DOHH2 (cell line): ENCODE results near the gene SRGAP3.

Experiments used
- H3F3A ChIP-seq: fragments of 200-600 bp; sonication (generic), shearing (Covaris generic); 2 replicates; pipeline ENCODE4 v1.6.0; 2016; ENCODE audit warnings: antibody characterized with exemption, mild to moderate bottlenecking; ENCODE audit not compliant: control insufficient read depth, insufficient read depth
- H3K27ac ChIP-seq: fragments of 200-600 bp; sonication (generic); 2 replicates; pipeline ENCODE4 v1.5.1; 2014; ENCODE audit warnings: low read depth, mild to moderate bottlenecking, low read length, moderate library complexity
- H3K27me3 ChIP-seq: fragments of 200-600 bp; sonication (generic); 2 replicates; pipeline ENCODE4 v1.6.1; 2014; ENCODE audit warnings: mild to moderate bottlenecking, low read length, mixed read lengths; ENCODE audit not compliant: control insufficient read depth
- H3K36me3 ChIP-seq: fragments of 200-600 bp; sonication (generic); 2 replicates; pipeline ENCODE4 v1.6.1; 2014; ENCODE audit warnings: mild to moderate bottlenecking, low read length, moderate library complexity, mixed read lengths; ENCODE audit not compliant: control insufficient read depth
- H3K4me1 ChIP-seq: fragments of 200-600 bp; sonication (generic); 2 replicates; pipeline ENCODE4 v1.6.1; 2014; ENCODE audit warnings: mild to moderate bottlenecking, low read length, mixed read lengths; ENCODE audit not compliant: control insufficient read depth
- H3K4me2 ChIP-seq: fragments of 200-600 bp; sonication (generic); 2 replicates; pipeline ENCODE4 v1.6.0; 2014; ENCODE audit warnings: mild to moderate bottlenecking, low read length, moderate library complexity
- H3K4me3 ChIP-seq: fragments of 200-600 bp; sonication (generic); 2 replicates; pipeline ENCODE4 v1.5.1; 2014; ENCODE audit warnings: mild to moderate bottlenecking, low read length, mixed read lengths
- H3K79me2 ChIP-seq: fragments of 200-600 bp; sonication (generic); 2 replicates; pipeline ENCODE4 v1.6.1; 2014; ENCODE audit warnings: mild to moderate bottlenecking, low read length, mixed read lengths; ENCODE audit not compliant: control insufficient read depth
- H3K9me2 ChIP-seq: fragments of 200-600 bp; sonication (generic); replicated peaks from 2 replicates; pipeline ENCODE4 v1.6.1; 2014; ENCODE audit warnings: mild to moderate bottlenecking, low read length, mixed read lengths; ENCODE audit not compliant: control insufficient read depth
- H3K9me3 ChIP-seq: fragments of 200-600 bp; sonication (generic); 2 replicates; pipeline ENCODE4 v1.6.1; 2014; ENCODE audit warnings: antibody characterized with exemption, low read length, mixed read lengths; ENCODE audit not compliant: control insufficient read depth, insufficient read depth
- H4K20me1 ChIP-seq: fragments of 200-600 bp; sonication (generic); 2 replicates; pipeline ENCODE4 v1.6.0; 2014; ENCODE audit warnings: low read depth, mild to moderate bottlenecking, antibody characterized with exemption, low read length, moderate library complexity; ENCODE audit not compliant: control insufficient read depth, insufficient read depth
- EZH2phosphoT487 ChIP-seq: fragments of 200-600 bp; sonication (generic); IDR thresholded peaks from 2 replicates; pipeline ENCODE4 v1.6.1; 2017; ENCODE audit warnings: borderline replicate concordance, mild to moderate bottlenecking, antibody characterized with exemption, low read length, moderate library complexity, mixed read lengths
- TF ChIP-seq, protein P1 (sequence below): fragments of 200-600 bp; sonication (generic); IDR thresholded peaks from one replicate; pipeline ENCODE4 v1.5.1; 2014; ENCODE audit warnings: antibody characterized with exemption, mild to moderate bottlenecking, low read depth, low read length; ENCODE audit not compliant: poor library complexity, severe bottlenecking

The SRGAP3 gene

DNA sequence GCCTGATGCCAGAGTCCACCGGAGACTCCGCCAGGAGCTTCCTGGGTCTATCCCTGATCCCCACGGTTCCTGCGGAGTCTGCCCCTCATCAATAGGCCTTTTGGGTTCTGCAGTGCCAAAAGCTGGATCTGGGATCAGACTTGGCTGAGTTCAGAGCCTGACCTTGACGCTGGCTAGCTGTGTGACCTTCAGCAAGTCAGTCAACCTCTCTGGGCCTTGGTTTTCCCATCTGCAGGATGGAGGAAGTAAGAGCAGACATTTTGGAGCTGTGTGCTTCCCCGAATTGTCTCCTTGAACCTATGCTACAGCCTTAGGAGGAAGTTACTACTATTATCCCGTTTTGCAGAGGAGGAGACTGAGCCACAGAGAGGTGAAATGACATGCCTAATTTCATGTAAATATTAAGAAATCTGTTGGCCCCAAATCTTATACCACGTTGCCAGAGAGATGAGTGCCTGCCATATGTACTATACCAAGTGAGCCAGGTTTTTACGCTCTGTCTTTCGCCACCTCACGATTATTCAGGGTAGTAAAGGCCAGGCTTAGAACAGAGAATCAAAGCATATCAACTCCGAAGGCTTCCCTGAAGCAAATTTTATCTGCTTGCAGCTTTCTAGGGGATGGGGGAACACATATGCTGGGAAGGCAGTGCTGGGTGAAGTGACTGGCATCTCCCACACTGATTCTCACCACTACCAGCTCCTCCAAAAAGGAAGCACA, 112.5 kb downstream of the SRGAP3 start:
- TF ChIP-seq, protein P1, sequence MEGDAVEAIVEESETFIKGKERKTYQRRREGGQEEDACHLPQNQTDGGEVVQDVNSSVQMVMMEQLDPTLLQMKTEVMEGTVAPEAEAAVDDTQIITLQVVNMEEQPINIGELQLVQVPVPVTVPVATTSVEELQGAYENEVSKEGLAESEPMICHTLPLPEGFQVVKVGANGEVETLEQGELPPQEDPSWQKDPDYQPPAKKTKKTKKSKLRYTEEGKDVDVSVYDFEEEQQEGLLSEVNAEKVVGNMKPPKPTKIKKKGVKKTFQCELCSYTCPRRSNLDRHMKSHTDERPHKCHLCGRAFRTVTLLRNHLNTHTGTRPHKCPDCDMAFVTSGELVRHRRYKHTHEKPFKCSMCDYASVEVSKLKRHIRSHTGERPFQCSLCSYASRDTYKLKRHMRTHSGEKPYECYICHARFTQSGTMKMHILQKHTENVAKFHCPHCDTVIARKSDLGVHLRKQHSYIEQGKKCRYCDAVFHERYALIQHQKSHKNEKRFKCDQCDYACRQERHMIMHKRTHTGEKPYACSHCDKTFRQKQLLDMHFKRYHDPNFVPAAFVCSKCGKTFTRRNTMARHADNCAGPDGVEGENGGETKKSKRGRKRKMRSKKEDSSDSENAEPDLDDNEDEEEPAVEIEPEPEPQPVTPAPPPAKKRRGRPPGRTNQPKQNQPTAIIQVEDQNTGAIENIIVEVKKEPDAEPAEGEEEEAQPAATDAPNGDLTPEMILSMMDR = no peak
- TF ChIP-seq EZH2phosphoT487 = no peak
- no peak overlapping the region for H3K4me2 ChIP-seq
- H3K27ac ChIP-seq = no peak overlapping the region
- H3K9me3 ChIP-seq = no peaks in the 10 kb centered on the region
- no peaks in the 10 kb centered on the region for H3K79me2 ChIP-seq
- H3K4me1 ChIP-seq = no peaks in the 10 kb centered on the region
- H4K20me1 ChIP-seq = no peaks in the 10 kb centered on the region
- peaks cover 3% of the 10 kb centered on the region; the same call in 1 of the 2 replicates for H3K27me3 ChIP-seq
- no peaks in the 10 kb centered on the region for H3F3A ChIP-seq
- H3K4me3 ChIP-seq = no peak overlapping the region
- H3K36me3 ChIP-seq = no peaks in the 10 kb centered on the region
- H3K9me2 ChIP-seq = no peaks in the 10 kb centered on the region

DNA sequence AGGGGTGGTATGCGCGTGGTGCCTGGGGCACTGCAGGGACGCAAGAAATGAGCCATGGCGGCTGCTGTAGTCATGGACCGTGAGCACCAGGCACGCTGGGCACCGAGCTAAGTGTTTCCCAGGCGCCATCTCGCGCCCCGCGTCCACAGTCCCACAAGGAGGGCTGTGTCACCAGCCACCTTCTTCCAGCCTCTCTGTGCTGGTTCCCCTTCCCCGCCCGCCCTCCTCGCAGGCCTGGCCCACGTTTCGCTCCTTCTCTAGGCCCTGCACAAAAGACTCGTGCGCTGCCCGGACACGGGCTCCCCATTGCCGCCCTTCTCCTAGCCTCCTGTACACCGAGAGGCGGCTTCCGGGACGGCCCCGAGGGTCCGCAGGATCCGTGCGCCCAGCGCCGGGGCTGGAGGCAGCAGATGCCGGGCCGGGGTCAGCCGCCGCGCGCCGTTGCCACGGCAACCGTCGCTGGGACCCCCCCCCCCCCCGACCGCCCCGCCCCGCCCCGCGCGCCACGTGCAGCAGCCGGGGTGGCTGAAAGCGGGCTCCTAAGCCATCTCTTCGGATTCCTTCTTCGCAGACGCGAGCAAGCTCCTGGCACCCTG, 113.4 kb downstream of the SRGAP3 start:
- H3K27me3 ChIP-seq = peaks cover 3% of the 10 kb centered on the region; the same call in 1 of the 2 replicates
- H3F3A ChIP-seq = no peaks in the 10 kb centered on the region
- H3K4me1 ChIP-seq = no peaks in the 10 kb centered on the region
- H3K27ac ChIP-seq = no peak overlapping the region
- H3K4me3 ChIP-seq = no peak overlapping the region
- H3K36me3 ChIP-seq = no peaks in the 10 kb centered on the region
- H3K9me2 ChIP-seq = no peaks in the 10 kb centered on the region
- no peak for TF ChIP-seq EZH2phosphoT487
- TF ChIP-seq, protein P1 = no peak
- H3K79me2 ChIP-seq = no peaks in the 10 kb centered on the region
- no peaks in the 10 kb centered on the region for H4K20me1 ChIP-seq
- no peak overlapping the region for H3K4me2 ChIP-seq
- no peaks in the 10 kb centered on the region for H3K9me3 ChIP-seq

DNA sequence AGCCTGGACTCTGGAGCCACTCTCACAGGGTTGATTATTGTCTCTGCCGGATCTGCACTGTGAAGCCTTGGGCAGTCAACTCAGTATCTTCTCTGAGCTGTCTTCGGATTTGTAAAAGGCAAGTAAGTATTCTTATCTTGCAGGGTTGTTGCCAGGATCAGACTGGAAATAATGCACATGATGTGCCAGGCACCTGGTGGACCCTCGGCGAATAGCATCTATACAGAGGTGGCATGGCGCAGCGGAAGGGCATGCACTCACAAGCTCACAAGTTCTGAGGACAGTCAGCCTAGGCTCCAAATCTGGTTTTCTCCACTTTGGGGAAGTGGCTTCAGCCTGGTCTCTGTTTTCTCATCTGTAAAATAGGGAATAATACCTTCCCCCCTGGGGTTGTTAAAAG, 113.9 kb downstream of the SRGAP3 start:
- no peaks in the 10 kb centered on the region for H3K9me3 ChIP-seq
- TF ChIP-seq, protein P1 = no peak
- no peak for TF ChIP-seq EZH2phosphoT487
- H3K9me2 ChIP-seq = no peaks in the 10 kb centered on the region
- peaks cover 3% of the 10 kb centered on the region; the same call in 1 of the 2 replicates for H3K27me3 ChIP-seq
- H3K79me2 ChIP-seq = no peaks in the 10 kb centered on the region
- H3K4me1 ChIP-seq = no peaks in the 10 kb centered on the region
- no peak overlapping the region for H3K4me3 ChIP-seq
- no peak overlapping the region for H3K27ac ChIP-seq
- H3K36me3 ChIP-seq = no peaks in the 10 kb centered on the region
- no peaks in the 10 kb centered on the region for H4K20me1 ChIP-seq
- no peak overlapping the region for H3K4me2 ChIP-seq
- no peaks in the 10 kb centered on the region for H3F3A ChIP-seq
